Activated T-helper 2 cell treated with anti-CD3 and anti-CD28 coated beads, Interferon-gamma antibody, Interleukin-2, Interleukin-4, amounts not matched to agents 10 μg/mL and 5 μg/mL and 100 μg/mL, durations not matched to agents 14 hours and 24 hours and 36 hours (primary cell): ENCODE measurements around the gene DYNC1LI2. TPM values are rescaled to one million over a fixed set of nuclear protein-coding genes. Genes with fewer than 3 reads are reported as not detected.
A peak's percentile ranks its signal among the peaks of the same experiment; 100 is the strongest.

Source experiments
- DNase-seq: peaks from one replicate; pipeline ENCODE4 v3.0.0; 2021; ENCODE audit warnings: low spot score
- H3K27ac Mint-ChIP-seq: one replicate; pipeline ENCODE4 v1.8.0; 2021; ENCODE audit warnings: mixed read lengths
- H3K27me3 Mint-ChIP-seq: one replicate; pipeline ENCODE4 v1.8.0; 2021; ENCODE audit warnings: low read depth, mixed read lengths
- H3K36me3 Mint-ChIP-seq: one replicate; pipeline ENCODE4 v1.8.0; 2021; ENCODE audit warnings: low read depth, mixed read lengths
- H3K4me1 Mint-ChIP-seq: one replicate; pipeline ENCODE4 v1.8.0; 2021; ENCODE audit warnings: low read depth, mixed read lengths
- H3K4me3 Mint-ChIP-seq: one replicate; pipeline ENCODE4 v1.8.0; 2021; ENCODE audit warnings: low read depth, mild to moderate bottlenecking, moderate library complexity, mixed read lengths
- H3K9me3 Mint-ChIP-seq: one replicate; pipeline ENCODE4 v1.8.0; 2021; ENCODE audit warnings: mixed read lengths
- intact Hi-C: fragments of 100-400 bp; cut with micrococcal nuclease; formaldehyde crosslinking; loops from one replicate; pipeline ENCODE4 v1.15.1; 2023
- total RNA-seq: library from RNA; stranded (reverse); gene quantifications from 2 replicates; pipeline ENCODE4 v1.2.3, GENCODE V29; 2022

DYNC1LI2 gene
- total RNA-seq, 1 donor from 2014 or later: 54.6 TPM

GRCh38 chr16:66703406-66704215 lies 47.8 kb downstream of the DYNC1LI2 start:
- no peaks in the 10 kb centered on the region for H3K9me3 Mint-ChIP-seq
- no peak for DNase-seq
- no peak overlapping the region for H3K4me3 Mint-ChIP-seq
- peaks cover 2% of the 10 kb centered on the region for H3K4me1 Mint-ChIP-seq
- H3K27ac Mint-ChIP-seq: no peak overlapping the region
- peaks cover 19% of the 10 kb centered on the region for H3K27me3 Mint-ChIP-seq
- H3K36me3 Mint-ChIP-seq: no peaks in the 10 kb centered on the region
- intact Hi-C loops: no loop called here

- Mint-ChIP-seq H3K36me3 (no peaks in the 10 kb centered on the region), H3K27me3 (peaks cover 28% of the 10 kb centered on the region), H3K4me1 (peaks cover 5% of the 10 kb centered on the region), H3K27ac (no peak overlapping the region), H3K4me3 (no peak overlapping the region), H3K9me3 (no peaks in the 10 kb centered on the region)
- intact Hi-C loops: no loop called here
- DNase-seq: no peak
Observed at GRCh38 chr16:66701516-66701915, 49.9 kb downstream of the DYNC1LI2 start.

GRCh38 chr16:66701026-66701425 lies 50.4 kb downstream of the DYNC1LI2 start:
- no peak overlapping the region for H3K4me3 Mint-ChIP-seq
- peaks cover 28% of the 10 kb centered on the region for H3K27me3 Mint-ChIP-seq
- H3K9me3 Mint-ChIP-seq: no peaks in the 10 kb centered on the region
- H3K4me1 Mint-ChIP-seq: peaks cover 5% of the 10 kb centered on the region
- no peaks in the 10 kb centered on the region for H3K36me3 Mint-ChIP-seq
- intact Hi-C loops: no loop called here
- DNase-seq: no peak
- H3K27ac Mint-ChIP-seq: no peak overlapping the region

GRCh38 chr16:66699898-66700297 lies 51.5 kb downstream of the DYNC1LI2 start:
- no peak for DNase-seq
- Mint-ChIP-seq H3K27ac (no peak overlapping the region), H3K36me3 (no peaks in the 10 kb centered on the region), H3K9me3 (no peaks in the 10 kb centered on the region), H3K4me3 (no peak overlapping the region), H3K27me3 (peaks cover 33% of the 10 kb centered on the region), H3K4me1 (peaks cover 9% of the 10 kb centered on the region)
- intact Hi-C loops: loop anchor here (5.0 kb wide), 1 partner anchor 93 kb away; no protein-coding TSS in a partner anchor

- peaks cover 9% of the 10 kb centered on the region for H3K4me1 Mint-ChIP-seq
- peaks cover 40% of the 10 kb centered on the region for H3K27me3 Mint-ChIP-seq
- no peak overlapping the region for H3K27ac Mint-ChIP-seq
- no peak for DNase-seq
- intact Hi-C loops: loop anchor here (5.0 kb wide), 1 partner anchor 91 kb away; no protein-coding TSS in a partner anchor
- H3K36me3 Mint-ChIP-seq: no peaks in the 10 kb centered on the region
- no peaks in the 10 kb centered on the region for H3K9me3 Mint-ChIP-seq
- no peak overlapping the region for H3K4me3 Mint-ChIP-seq
Observed at GRCh38 chr16:66698046-66698445, 53.4 kb downstream of the DYNC1LI2 start.

GRCh38 chr16:66696669-66697630 lies 54.5 kb downstream of the DYNC1LI2 start, which contains the start of gene CMTM4:
CMTM4 (minus strand) TSS chr16:66696743; CDS start chr16:66696525, 218 bp downstream.
- Mint-ChIP-seq H3K36me3 (no peaks in the 10 kb centered on the region), H3K4me1 (peaks cover 9% of the 10 kb centered on the region)
- intact Hi-C loops: loop anchor here (5.0 kb wide), 1 partner anchor 90 kb away; no protein-coding TSS in a partner anchor

GRCh38 chr16:66695935-66696668 lies 55.3 kb downstream of the DYNC1LI2 start:
- peaks cover 39% of the 10 kb centered on the region for H3K27me3 Mint-ChIP-seq
- peak overlapping the region; percentile 68 for H3K4me3 Mint-ChIP-seq

More at GRCh38 chr16:66696669-66697630, 54.5 kb downstream of the DYNC1LI2 start, which contains the start of gene CMTM4:
- DNase-seq: peak; percentile 71
- Mint-ChIP-seq H3K27me3 (peaks cover 39% of the 10 kb centered on the region), H3K9me3 (no peaks in the 10 kb centered on the region), H3K4me3 (peak within 1 kb of the TSS; percentile 69), H3K27ac (no peak within 1 kb of the TSS)

GRCh38 chr16:66695471-66695934 lies 55.9 kb downstream of the DYNC1LI2 start:
- Mint-ChIP-seq H3K4me1 (peaks cover 13% of the 10 kb centered on the region), H3K27me3 (peaks cover 40% of the 10 kb centered on the region), H3K36me3 (no peaks in the 10 kb centered on the region), H3K4me3 (peak overlapping the region; percentile 74), H3K9me3 (no peaks in the 10 kb centered on the region), H3K27ac (no peak overlapping the region)
- DNase-seq: no peak
- intact Hi-C loops: loop anchor here (5.0 kb wide), 1 partner anchor 88 kb away; no protein-coding TSS in a partner anchor

More at GRCh38 chr16:66695935-66696668, 55.3 kb downstream of the DYNC1LI2 start:
- Mint-ChIP-seq H3K36me3 (no peaks in the 10 kb centered on the region), H3K4me1 (peaks cover 12% of the 10 kb centered on the region), H3K27ac (no peak overlapping the region), H3K9me3 (no peaks in the 10 kb centered on the region)
- intact Hi-C loops: loop anchor here (5.0 kb wide), 1 partner anchor 89 kb away; no protein-coding TSS in a partner anchor
- DNase-seq: no peak

GRCh38 chr16:66693149-66693548 lies 58.3 kb downstream of the DYNC1LI2 start:
- peaks cover 13% of the 10 kb centered on the region for H3K4me1 Mint-ChIP-seq

GRCh38 chr16:66692341-66692740 lies 59.1 kb downstream of the DYNC1LI2 start:
- H3K36me3 Mint-ChIP-seq: no peaks in the 10 kb centered on the region
- no peaks in the 10 kb centered on the region for H3K9me3 Mint-ChIP-seq
- intact Hi-C loops: no loop called here
- peaks cover 23% of the 10 kb centered on the region for H3K27me3 Mint-ChIP-seq
- H3K4me1 Mint-ChIP-seq: peaks cover 12% of the 10 kb centered on the region
- no peak overlapping the region for H3K27ac Mint-ChIP-seq
- DNase-seq: no peak
- no peak overlapping the region for H3K4me3 Mint-ChIP-seq

More at GRCh38 chr16:66693149-66693548, 58.3 kb downstream of the DYNC1LI2 start:
- Mint-ChIP-seq H3K36me3 (no peaks in the 10 kb centered on the region), H3K4me3 (no peak overlapping the region), H3K27me3 (peaks cover 30% of the 10 kb centered on the region), H3K9me3 (no peaks in the 10 kb centered on the region), H3K27ac (no peak overlapping the region)
- intact Hi-C loops: no loop called here
- no peak for DNase-seq

GRCh38 chr16:66691234-66691633 lies 60.2 kb downstream of the DYNC1LI2 start:
- no peak for DNase-seq
- intact Hi-C loops: no loop called here
- Mint-ChIP-seq H3K4me1 (peaks cover 10% of the 10 kb centered on the region), H3K4me3 (no peak overlapping the region), H3K27ac (no peak overlapping the region), H3K9me3 (no peaks in the 10 kb centered on the region), H3K36me3 (no peaks in the 10 kb centered on the region), H3K27me3 (peaks cover 21% of the 10 kb centered on the region)
